Cardiac septum (tissue), 1 donor: ENCODE measurements around the gene GGPS1. TPM values are rescaled to one million over a fixed set of nuclear protein-coding genes. Genes with fewer than 3 reads are reported as not detected.
A peak's percentile ranks its signal among the peaks of the same experiment; 100 is the strongest.
"Not testable (repeated sequence)": the region's sequence is repeated elsewhere in the genome, so short reads cannot be mapped to it uniquely, and the experiment has no call there.

Source experiments
- DNase-seq: peaks from one replicate; pipeline ENCODE4 v3.0.0-alpha.2; 2020; ENCODE audit warnings: low spot score
- intact Hi-C: fragments of 100-400 bp; cut with DNase I; formaldehyde crosslinking; loops from one replicate; pipeline ENCODE4 v1.14.0; 2022
- total RNA-seq: library from RNA; stranded (reverse); fragmentation: NEBNext Ultra II Directional; extraction: Animal tissue kit (Norgen Biotek cat#: 25700); gene quantifications from one replicate; pipeline ENCODE4 v1.2.1, GENCODE V29; 2021
- donor health status: DM: no; HTN: no; CAD: no.

GGPS1 gene
- total RNA-seq, 1 donor from 2014 or later, result 36.2 TPM

- no peak for DNase-seq
These were observed 951 bp downstream of the GGPS1 start for GRCh38 chr1:235329139-235329902.

DNA sequence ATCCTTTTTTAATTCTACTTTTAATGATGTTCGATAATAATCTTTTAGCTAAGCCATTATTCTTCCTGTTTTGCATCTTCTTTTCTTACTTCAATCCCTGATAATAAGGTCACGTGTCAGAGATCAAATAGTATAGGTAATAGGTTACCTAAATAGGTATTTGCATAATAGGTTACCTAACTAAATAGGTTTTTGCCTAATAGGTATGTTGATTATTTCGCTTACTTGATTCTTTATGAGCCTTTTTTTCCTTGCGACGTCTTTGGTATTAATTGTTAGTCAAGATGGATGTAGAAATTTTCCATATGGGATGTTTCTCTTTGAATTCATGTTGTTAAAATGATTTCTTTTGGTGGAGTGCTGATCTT is 2.5 kb downstream of the GGPS1 start:
- intact Hi-C loops, result no loop called here
- no peak for DNase-seq

More at GRCh38 chr1:235329139-235329902, 951 bp downstream of the GGPS1 start:
- intact Hi-C loops, result loop anchor here (5.0 kb wide), 3 partner anchors 77 to 173 kb away; partner anchors contain the start of gene B3GALNT2

- no peak for DNase-seq
- intact Hi-C loops, result no loop called here
These were observed 3.0 kb downstream of the GGPS1 start for GRCh38 chr1:235331401-235331800.

DNA sequence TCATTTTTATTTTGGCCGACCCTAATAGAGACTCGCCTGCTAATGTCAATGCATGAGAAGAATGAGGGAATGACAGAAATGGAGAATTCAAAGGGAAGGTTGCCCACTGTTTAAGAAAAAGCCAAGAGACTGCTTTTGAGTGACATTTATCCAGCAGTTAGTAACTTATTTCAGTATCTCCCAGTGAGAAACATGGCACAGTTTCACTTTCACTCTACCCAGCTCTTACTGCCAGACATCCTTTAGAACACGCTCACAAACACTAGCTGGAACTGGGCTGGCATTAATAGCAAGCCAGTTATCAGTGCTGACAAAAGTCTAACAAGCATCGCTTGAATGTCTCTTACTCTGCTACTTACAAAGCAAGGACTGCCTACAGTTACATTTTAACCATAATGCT is 8.5 kb downstream of the GGPS1 start:
- intact Hi-C loops, result no loop called here
- no peak for DNase-seq

GRCh38 chr1:235339746-235340145 is 11.4 kb downstream of the GGPS1 start:
- intact Hi-C loops, result no loop called here

DNA sequence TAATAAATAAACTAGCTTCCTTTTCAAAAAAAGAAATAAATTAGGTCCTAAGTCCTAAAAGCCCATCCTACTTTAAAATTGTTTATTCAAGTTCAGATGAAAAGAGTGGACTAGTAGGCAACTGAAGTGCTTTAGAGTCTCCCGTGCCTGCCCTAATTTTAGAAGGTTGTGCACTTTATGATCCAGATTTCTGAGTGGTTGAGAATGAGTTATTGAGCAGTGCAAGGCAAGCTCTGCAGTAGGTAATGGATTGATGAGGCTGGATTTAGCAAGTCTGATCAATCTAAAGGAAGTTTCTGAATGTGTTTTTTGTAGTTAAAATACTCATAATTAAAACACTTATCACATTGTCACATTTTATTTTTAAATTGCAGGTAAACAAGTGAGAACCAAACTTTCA is 13.0 kb downstream of the GGPS1 start:
- DNase-seq, result no peak
- intact Hi-C loops, result no loop called here

More at GRCh38 chr1:235339746-235340145, 11.4 kb downstream of the GGPS1 start:
- no peak for DNase-seq

DNA sequence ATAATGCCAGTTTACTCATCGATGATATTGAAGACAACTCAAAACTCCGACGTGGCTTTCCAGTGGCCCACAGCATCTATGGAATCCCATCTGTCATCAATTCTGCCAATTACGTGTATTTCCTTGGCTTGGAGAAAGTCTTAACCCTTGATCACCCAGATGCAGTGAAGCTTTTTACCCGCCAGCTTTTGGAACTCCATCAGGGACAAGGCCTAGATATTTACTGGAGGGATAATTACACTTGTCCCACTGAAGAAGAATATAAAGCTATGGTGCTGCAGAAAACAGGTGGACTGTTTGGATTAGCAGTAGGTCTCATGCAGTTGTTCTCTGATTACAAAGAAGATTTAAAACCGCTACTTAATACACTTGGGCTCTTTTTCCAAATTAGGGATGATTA is 13.7 kb downstream of the GGPS1 start:
- DNase-seq, result no peak
- intact Hi-C loops, result no loop called here

DNA sequence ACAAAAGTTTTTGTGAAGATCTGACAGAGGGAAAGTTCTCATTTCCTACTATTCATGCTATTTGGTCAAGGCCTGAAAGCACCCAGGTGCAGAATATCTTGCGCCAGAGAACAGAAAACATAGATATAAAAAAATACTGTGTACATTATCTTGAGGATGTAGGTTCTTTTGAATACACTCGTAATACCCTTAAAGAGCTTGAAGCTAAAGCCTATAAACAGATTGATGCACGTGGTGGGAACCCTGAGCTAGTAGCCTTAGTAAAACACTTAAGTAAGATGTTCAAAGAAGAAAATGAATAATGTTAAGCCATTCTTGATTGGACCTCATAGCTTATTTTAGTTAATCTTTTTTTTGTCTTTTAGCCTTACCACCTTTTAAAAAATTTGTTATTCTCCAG is 14.1 kb downstream of the GGPS1 start:
- intact Hi-C loops, result no loop called here
- DNase-seq, result no peak

DNA sequence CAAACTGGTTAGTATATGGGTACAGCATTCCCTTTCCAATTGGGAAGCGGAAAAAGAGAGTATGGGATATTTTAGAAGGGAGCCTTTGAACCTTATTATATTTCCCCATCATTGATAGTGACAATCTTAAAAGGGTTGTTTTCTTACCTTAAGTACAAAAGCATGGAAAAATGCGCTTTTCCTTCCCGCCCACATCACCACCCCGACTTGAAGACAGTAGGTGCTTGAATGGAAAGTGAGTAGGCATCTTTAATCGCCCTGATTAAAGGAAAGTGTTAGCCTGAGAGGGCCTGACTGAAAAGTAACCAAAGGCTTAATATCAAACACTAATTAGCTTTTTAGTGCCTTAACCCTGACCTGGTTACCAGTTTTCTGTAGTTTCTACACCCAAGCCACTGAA is 15.4 kb downstream of the GGPS1 start:
- intact Hi-C loops, result no loop called here
- no peak for DNase-seq

- intact Hi-C loops, result no loop called here
- no peak for DNase-seq
These were observed 23.1 kb downstream of the GGPS1 start for GRCh38 chr1:235351441-235351840.

- intact Hi-C loops, result no loop called here
- no peak for DNase-seq
These were observed 23.5 kb downstream of the GGPS1 start for GRCh38 chr1:235351898-235352297.

- intact Hi-C loops, result no loop called here
- DNase-seq, result no peak
These were observed 29.4 kb downstream of the GGPS1 start for GRCh38 chr1:235357485-235358373.

DNA sequence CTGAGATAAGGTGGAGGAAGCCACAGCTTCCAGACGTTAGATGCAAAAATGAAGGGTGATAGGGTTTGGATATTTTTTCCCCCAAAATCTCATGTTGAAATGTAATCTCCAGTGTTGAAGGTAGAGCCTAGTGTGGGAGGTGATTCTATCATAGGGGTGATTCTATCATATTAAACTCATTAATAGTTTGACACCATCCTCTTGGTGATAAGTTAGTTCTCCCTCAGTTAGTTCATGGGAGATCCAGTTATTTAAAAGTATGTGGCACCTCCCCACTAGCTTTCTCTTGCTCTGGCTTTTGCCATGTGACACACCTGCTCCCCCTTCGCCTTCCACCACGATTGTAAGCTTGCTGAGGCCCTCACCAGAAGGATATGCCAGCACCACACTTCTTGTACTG is 30.5 kb downstream of the GGPS1 start:
- intact Hi-C loops, result no loop called here

GRCh38 chr1:235364189-235364588 is 35.8 kb downstream of the GGPS1 start:
- DNase-seq, result not testable (repeated sequence)
- intact Hi-C loops, result loop anchor here (10.0 kb wide), 1 partner anchor 51 kb away; no protein-coding TSS in a partner anchor

More for the DNA sequence above, 30.5 kb downstream of the GGPS1 start:
- no peak for DNase-seq

GRCh38 chr1:235366286-235366685 is 37.9 kb downstream of the GGPS1 start:
- no peak for DNase-seq
- intact Hi-C loops, result loop anchor here (10.0 kb wide), 1 partner anchor 49 kb away; no protein-coding TSS in a partner anchor

- intact Hi-C loops, result loop anchor here (1.0 to 10.0 kb wide), 2 partner anchors 39 to 48 kb away; partner anchors contain the start of genes ARID4B and GGPS1
- DNase-seq, result peak; percentile 98
These were observed 38.9 kb downstream of the GGPS1 start, which contains the start of gene TBCE for GRCh38 chr1:235367000-235367908. TSS of gene TBCE (plus strand) at chr1:235367427. CDS start at chr1:235380050, 12,623 bp downstream.

- DNase-seq, result no peak
- intact Hi-C loops, result loop anchor here (10.0 kb wide), 1 partner anchor 46 kb away; no protein-coding TSS in a partner anchor
These were observed 40.1 kb downstream of the GGPS1 start for GRCh38 chr1:235368428-235368827.

- DNase-seq, result no peak
- intact Hi-C loops, result loop anchor here (10.0 kb wide), 1 partner anchor 45 kb away; no protein-coding TSS in a partner anchor
These were observed 41.4 kb downstream of the GGPS1 start for GRCh38 chr1:235369802-235370201.
